Breast epithelium (tissue), 4 donors: Measurements from ENCODE around the gene AXIN2. TPM values are rescaled to one million over a fixed set of nuclear protein-coding genes. Genes with fewer than 3 reads are reported as not detected.
A peak's percentile ranks its signal among the peaks of the same experiment; 100 is the strongest.

ENCODE experiments used
- DNase-seq, 2 donors: peaks; one replicate each; pipeline ENCODE4 v3.0.0-alpha.2; 2019; ENCODE audit warnings: low spot score in 2 of 2
- H3K27ac ChIP-seq, 2 donors: fragments of 200-600 bp; sonication (generic) in 1 of 2; one replicate each; pipeline ENCODE4 v1.5.1; 2016 to 2019; ENCODE audit warnings: mild to moderate bottlenecking in 1 of 2
- H3K27me3 ChIP-seq, 2 donors: fragments of 200-600 bp; sonication (generic) in 1 of 2; one replicate each; pipeline versions ENCODE4 v1.5.1 to v1.6.0; 2017 to 2019; ENCODE audit warnings: control low read depth in 1 of 2, mild to moderate bottlenecking in 1 of 2
- H3K36me3 ChIP-seq: fragments of 200-600 bp; one replicate; pipeline ENCODE4 v1.5.1; 2019
- H3K4me1 ChIP-seq, 2 donors: fragments of 200-600 bp; sonication (generic); one replicate each; pipeline ENCODE4 v1.5.1; 2016 to 2019; ENCODE audit warnings: control low read depth in 1 of 2
- H3K4me3 ChIP-seq, 3 donors: fragments of 200-600 bp; sonication (generic); 1 replicate in 2 of 3; 2 replicates in 1 of 3; pipeline ENCODE4 v1.5.1; 2016 to 2019; ENCODE audit warnings: mild to moderate bottlenecking in 3 of 3, moderate library complexity in 2 of 3
- H3K9me3 ChIP-seq, 2 donors: fragments of 200-600 bp; sonication (generic) in 1 of 2; one replicate each; pipeline ENCODE4 v1.5.1; 2016 to 2019; ENCODE audit warnings: control low read depth in 1 of 2
- CTCF ChIP-seq, 3 donors: fragments of 450-650 bp; IDR thresholded peaks; one replicate each; pipeline ENCODE4 v1.5.1; 2016 to 2017; ENCODE audit warnings: antibody characterized with exemption in 3 of 3, mild to moderate bottlenecking in 3 of 3, moderate library complexity in 3 of 3
- POLR2A ChIP-seq: fragments of 450-650 bp; IDR thresholded peaks from one replicate; pipeline ENCODE4 v1.6.1; 2016; ENCODE audit warnings: antibody characterized with exemption, mild to moderate bottlenecking, moderate library complexity
- POLR2AphosphoS5 ChIP-seq, 3 donors: sonication (generic); formaldehyde crosslinking; IDR thresholded peaks; one replicate each; pipeline ENCODE4 v1.6.1; 2017; ENCODE audit warnings: antibody characterized with exemption in 3 of 3
- intact Hi-C: fragments of 100-400 bp; cut with DNase I; formaldehyde crosslinking; loops from one replicate; pipeline ENCODE4 v1.15.1; 2023; ENCODE audit warnings: low total_unique reads
- total RNA-seq, 3 donors: library from RNA; depleted of rRNA; stranded (reverse); fragments of >200 nt; gene quantifications; one replicate each; pipeline ENCODE4 v1.1.0, GENCODE V29; 2016

AXIN2 gene
- total RNA-seq, 3 donors from 2014 or later, result 8.3 to 13.1 (median 10.5) TPM

GRCh38 chr17:65557349-65558310 is 3.8 kb downstream of the AXIN2 start:
- peak overlapping the region in 1 of 2 donors; percentile 97 for H3K27ac ChIP-seq
- H3K9me3 ChIP-seq, result no peaks in the 10 kb centered on the region
- DNase-seq, result no peak
- H3K27me3 ChIP-seq, result no peaks in the 10 kb centered on the region
- TF ChIP-seq CTCF (IDR thresholded peaks at IDR 0.05) (no peak), POLR2A (no peak), POLR2AphosphoS5 (IDR thresholded peaks at IDR 0.05) (no peak)
- no peaks in the 10 kb centered on the region for H3K36me3 ChIP-seq
- intact Hi-C loops, result no loop called here
- H3K4me3 ChIP-seq, result peak overlapping the region in 1 of 3 donors; percentile 91
- H3K4me1 ChIP-seq, result peaks cover 0 to 5% of the 10 kb centered on the region in 2 donors

DNA sequence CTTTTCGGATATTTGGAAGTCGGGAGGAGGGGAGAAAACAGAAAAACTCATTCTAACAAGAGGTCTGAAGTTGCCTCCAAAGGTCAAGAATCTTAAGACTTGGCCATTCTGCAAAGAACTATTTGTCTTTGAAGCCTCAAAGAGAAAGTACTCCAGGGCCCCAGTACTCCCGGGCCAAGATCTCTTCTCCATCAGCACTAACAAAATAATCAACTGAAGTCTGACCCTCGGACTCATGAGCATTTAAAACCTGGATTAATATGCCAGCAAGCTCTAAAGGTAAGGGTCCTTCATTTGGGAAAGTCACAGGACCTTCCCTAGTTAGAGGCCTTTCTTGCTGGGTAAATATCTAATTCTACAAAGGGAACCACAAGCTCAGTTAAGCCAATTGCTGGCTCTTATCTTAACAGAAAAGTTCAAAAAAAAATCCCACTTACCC is 4.5 kb downstream of the AXIN2 start:
- no peak for DNase-seq
- no peaks in the 10 kb centered on the region for H3K27me3 ChIP-seq
- H3K4me3 ChIP-seq, result peak overlapping the region in 1 of 3 donors; percentile 1
- peak overlapping the region in 1 of 2 donors; percentile 8 for H3K27ac ChIP-seq
- no peaks in the 10 kb centered on the region for H3K36me3 ChIP-seq
- TF ChIP-seq POLR2AphosphoS5 (IDR thresholded peaks at IDR 0.05) (no peak), CTCF (IDR thresholded peaks at IDR 0.05) (no peak), POLR2A (no peak)
- no peaks in the 10 kb centered on the region for H3K9me3 ChIP-seq
- H3K4me1 ChIP-seq, result peaks cover 0 to 5% of the 10 kb centered on the region in 2 donors
- intact Hi-C loops, result no loop called here

- peaks cover 0 to 5% of the 10 kb centered on the region in 2 donors for H3K4me1 ChIP-seq
- H3K27ac ChIP-seq, result peak overlapping the region in 1 of 2 donors; percentile 34
- DNase-seq, result peak; percentile 58 to 79
- no peaks in the 10 kb centered on the region for H3K9me3 ChIP-seq
- intact Hi-C loops, result no loop called here
- no peaks in the 10 kb centered on the region for H3K27me3 ChIP-seq
- TF ChIP-seq POLR2A (no peak), CTCF (IDR thresholded peaks at IDR 0.05) (peak; percentile 67 to 74 (median 72))
- no peaks in the 10 kb centered on the region for H3K36me3 ChIP-seq
- H3K4me3 ChIP-seq, result peak overlapping the region in 1 of 3 donors; percentile 1
Observed at GRCh38 chr17:65556014-65556909, 5.2 kb downstream of the AXIN2 start.

DNA sequence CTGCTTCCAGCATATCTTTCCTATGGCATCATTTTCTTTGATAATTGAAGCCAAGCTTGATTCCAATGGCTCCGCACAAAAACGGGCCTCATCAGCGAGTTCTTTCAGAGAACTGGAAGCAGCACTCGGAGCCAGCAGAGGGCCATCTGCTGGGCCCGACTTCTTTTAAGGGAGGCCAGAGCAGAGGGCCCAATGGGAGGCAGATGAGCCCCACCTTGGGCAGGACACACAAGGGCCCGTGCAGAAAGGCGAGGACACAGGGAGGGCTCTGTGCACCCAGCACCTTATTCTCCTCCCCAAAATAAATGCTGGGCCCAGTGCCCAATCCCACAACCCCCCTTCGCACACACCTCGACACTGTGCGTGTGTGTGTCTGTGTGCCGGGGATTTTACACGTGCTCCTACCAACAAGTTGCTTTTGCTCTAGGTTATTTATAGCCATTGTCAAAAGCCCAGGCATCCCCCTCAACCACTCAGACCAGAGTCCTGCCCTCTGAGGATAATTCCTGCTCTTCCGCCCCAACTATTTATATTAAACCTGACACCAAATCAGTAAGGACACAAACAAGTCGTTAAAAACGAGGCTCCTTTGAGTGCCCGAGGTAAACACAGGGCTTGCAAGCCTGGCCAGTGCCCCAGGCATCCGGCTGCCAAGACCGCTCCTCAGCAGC is 6.8 kb downstream of the AXIN2 start:
- H3K4me1 ChIP-seq, result peaks cover 0 to 5% of the 10 kb centered on the region in 2 donors
- DNase-seq, result no peak
- H3K9me3 ChIP-seq, result no peaks in the 10 kb centered on the region
- no peaks in the 10 kb centered on the region for H3K36me3 ChIP-seq
- H3K4me3 ChIP-seq, result no peak overlapping the region
- H3K27me3 ChIP-seq, result no peaks in the 10 kb centered on the region
- intact Hi-C loops, result no loop called here
- H3K27ac ChIP-seq, result no peak overlapping the region
- TF ChIP-seq CTCF (IDR thresholded peaks at IDR 0.05) (no peak), POLR2A (no peak), POLR2AphosphoS5 (IDR thresholded peaks at IDR 0.05) (no peak)
